NB4 (cell line): ENCODE results near the gene AGPAT2.

Source experiments
- DNase-seq: peaks from one replicate; pipeline ENCODE4 v3.0.0; 2010; ENCODE audit warnings: low read depth
- H3K4me3 ChIP-seq: one replicate; pipeline ENCODE4 v1.5.1; 2011; ENCODE audit warnings: mild to moderate bottlenecking, low read depth, low read length, moderate library complexity
- CTCF ChIP-seq: IDR thresholded peaks from one replicate; pipeline ENCODE4 v1.5.1; 2012; ENCODE audit warnings: low read depth, low read length
- MAX ChIP-seq: IDR thresholded peaks from 2 replicates; pipeline ENCODE4 v1.6.1; 2011; ENCODE audit warnings: low read depth, low read length
- MYC ChIP-seq: IDR thresholded peaks from 2 replicates; pipeline ENCODE4 v1.6.1; 2011; ENCODE audit warnings: low read depth, low read length
- POLR2A ChIP-seq: IDR thresholded peaks from 2 replicates; pipeline ENCODE4 v1.6.1; 2011; ENCODE audit warnings: mild to moderate bottlenecking; ENCODE audit not compliant: insufficient read length; ENCODE audit errors: extremely low read depth

Gene AGPAT2

GRCh38 chr9:136644593-136645351 lies 42.5 kb downstream of the AGPAT2 start:
- no peak overlapping the region for H3K4me3 ChIP-seq
- TF ChIP-seq CTCF: peak; percentile 75
- TF ChIP-seq POLR2A: no peak
- peak; percentile 70 for DNase-seq

- TF ChIP-seq MAX (peak; percentile 69), CTCF (no peak)
- H3K4me3 ChIP-seq: no peak overlapping the region
- DNase-seq: no peak
Measured at GRCh38 chr9:136644343-136644592, 43.0 kb downstream of the AGPAT2 start.

DNA sequence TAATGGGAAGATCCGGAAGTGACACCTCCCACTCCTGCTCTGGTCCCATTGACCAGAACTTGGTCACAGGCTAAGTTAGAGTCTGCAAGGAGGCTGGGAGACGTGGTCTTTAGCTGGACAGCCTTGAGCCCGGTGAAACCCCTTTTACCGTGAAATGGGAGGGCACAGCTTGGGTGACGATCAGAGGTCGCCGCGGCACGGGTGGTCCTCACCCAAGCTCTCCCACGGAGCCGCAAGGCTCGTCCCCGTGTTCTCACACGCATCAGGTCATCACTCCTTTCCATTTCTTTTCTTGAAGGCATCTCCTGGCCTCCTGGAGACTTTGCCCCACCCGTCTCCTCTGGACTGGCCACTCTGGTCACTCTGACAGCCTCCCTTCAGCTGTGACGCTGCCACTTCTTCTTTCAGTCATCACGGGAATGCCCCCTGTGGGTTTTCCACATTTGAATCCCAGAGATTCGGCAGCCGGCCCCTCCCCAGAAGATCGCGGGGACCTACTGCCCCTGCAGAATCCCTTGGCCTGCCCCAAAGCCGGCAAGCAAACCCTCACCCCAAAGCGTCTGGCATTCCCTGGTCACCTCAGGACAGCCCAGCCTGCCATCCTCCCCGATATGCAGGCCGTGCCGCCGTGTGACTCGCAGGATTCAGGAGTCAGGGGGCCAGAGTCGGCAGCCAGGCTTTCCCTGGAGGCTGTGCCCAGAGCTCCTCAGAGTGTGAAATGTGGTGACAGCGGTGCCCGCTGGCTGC lies 43.5 kb downstream of the AGPAT2 start:
- H3K4me3 ChIP-seq: no peak overlapping the region
- TF ChIP-seq CTCF (no peak), MYC (no peak), MAX (no peak), POLR2A (no peak)
- DNase-seq: no peak

DNA sequence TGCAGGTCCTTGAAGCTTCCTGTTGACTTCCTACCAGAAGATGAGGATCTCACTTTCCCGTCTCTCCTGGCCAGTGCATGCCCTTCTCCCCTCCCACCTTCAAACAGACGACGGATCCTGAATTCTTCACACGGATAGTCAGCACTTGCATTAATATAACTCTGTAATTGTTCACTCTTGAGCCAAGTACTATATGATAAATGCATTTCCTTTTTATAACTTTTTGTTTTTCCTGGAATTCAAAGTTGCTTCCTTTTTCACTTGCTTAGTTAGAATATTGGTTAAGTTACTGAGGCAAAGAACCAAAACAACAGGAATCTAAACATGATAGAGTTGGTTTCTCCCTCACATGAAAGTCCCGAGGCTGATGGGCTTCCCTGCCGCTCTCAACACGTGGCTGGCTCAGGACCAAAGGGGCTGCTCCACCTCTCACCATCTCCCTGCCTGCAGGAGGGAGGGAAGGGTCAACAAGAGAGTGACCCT lies 44.8 kb downstream of the AGPAT2 start:
- DNase-seq: no peak
- no peak overlapping the region for H3K4me3 ChIP-seq
- TF ChIP-seq CTCF: no peak
- TF ChIP-seq MAX: no peak
- no peak for TF ChIP-seq MYC
- TF ChIP-seq POLR2A: no peak

- TF ChIP-seq MAX (no peak), MYC (no peak), CTCF (no peak), POLR2A (no peak)
- no peak overlapping the region for H3K4me3 ChIP-seq
- DNase-seq: no peak
Measured at GRCh38 chr9:136640171-136641111, 46.8 kb downstream of the AGPAT2 start.
